HG03565 (cell line): Measurements from ENCODE around the gene EP400.
"Not testable (repeated sequence)": the region's sequence is repeated elsewhere in the genome, so short reads cannot be mapped to it uniquely, and the experiment has no call there.

Experiments
- ATAC-seq: cut with Tn5 transposase; IDR thresholded peaks from one replicate; pipeline ENCODE4 v1.9.1; 2021; ENCODE audit warnings: mild to moderate bottlenecking, moderate library complexity; ENCODE audit not compliant: unreplicated experiment

Gene EP400

DNA sequence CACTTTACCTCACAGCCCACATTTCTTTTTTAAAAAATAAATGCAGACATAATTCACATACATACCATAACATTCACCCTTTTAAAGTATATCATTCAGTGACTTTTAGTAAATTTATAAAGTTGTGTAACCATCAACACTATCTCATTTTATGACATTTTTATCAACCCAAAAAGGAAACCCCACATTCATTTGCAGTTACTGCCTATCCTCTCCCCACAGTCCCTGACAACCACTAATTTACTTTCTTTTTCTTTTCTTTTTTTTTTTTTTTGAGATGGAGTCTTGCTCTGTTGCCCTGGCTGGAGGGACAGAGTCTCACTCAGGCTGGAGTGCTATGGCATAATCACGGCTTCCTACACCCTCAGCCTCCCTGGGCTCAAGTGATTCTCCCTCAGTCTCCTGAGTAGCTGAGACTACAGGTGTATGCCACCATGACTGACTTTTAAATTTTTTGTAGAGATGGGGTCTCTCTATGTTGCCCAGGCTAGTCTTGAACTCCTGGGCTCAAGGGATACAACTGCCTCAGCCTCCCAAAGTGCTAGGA, 1.5 kb upstream of the EP400 start:
- no peak for ATAC-seq

DNA sequence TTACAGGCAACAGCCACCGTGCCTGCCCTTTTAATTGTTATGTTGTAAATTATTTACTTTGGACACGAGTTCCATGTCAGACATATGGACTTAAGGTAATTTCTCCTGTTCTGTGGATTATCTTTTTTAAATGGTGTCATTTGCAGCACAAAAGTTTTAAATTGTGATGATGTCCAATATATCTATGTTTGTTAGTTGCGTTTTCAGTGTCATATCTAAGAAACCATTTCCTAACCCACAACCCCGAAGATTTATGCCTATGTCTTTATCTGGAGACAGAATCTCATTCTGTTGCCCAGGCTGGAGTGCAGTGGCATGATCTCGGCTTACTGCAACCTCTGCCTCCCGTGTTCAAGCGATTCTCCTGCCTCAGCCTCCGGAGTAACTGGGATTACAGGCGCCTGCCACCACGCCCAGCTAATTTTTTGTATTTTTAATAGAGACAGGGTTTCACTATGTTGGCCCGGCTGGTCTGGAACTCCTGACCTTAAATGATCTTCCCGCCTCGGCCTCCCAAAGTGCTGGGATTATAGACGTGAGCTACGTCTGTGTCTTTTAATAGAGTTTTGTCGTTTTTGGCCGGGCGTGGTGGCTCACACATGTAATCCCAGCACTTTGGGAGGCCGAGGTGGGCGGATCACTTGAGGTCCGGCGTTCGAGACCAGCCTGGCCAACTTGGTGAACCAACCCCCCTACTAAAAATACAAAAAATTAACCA, 870 bp upstream of the EP400 start:
- not testable (repeated sequence) for ATAC-seq

GRCh38 chr12:131950182-131950913, 606 bp downstream of the EP400 start:
- peak; percentile 24 for ATAC-seq

GRCh38 chr12:131953810-131954209, 4.1 kb downstream of the EP400 start:
- not testable (repeated sequence) for ATAC-seq

- not testable (repeated sequence) for ATAC-seq
Observed at GRCh38 chr12:131954460-131954859, 4.7 kb downstream of the EP400 start.

DNA sequence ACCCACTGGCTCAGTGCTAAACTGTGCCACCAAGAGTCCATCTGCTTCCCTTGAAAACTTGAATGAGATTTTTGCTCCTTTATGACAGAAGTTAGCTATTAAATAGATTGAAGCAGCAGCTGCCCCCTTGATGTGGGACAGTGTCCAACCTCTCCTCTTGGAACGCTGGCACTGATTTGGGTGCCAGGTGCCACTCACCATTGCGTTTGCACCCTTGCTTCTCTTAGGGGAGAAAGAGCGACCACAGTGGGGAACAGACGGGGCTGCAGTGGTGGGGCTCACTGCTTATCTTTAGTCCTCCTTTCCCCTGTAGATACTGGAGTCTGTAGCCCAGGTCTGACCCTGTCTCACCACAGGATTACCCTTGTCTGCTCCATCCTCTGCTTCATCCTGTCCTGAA, 9.4 kb downstream of the EP400 start:
- no peak for ATAC-seq

DNA sequence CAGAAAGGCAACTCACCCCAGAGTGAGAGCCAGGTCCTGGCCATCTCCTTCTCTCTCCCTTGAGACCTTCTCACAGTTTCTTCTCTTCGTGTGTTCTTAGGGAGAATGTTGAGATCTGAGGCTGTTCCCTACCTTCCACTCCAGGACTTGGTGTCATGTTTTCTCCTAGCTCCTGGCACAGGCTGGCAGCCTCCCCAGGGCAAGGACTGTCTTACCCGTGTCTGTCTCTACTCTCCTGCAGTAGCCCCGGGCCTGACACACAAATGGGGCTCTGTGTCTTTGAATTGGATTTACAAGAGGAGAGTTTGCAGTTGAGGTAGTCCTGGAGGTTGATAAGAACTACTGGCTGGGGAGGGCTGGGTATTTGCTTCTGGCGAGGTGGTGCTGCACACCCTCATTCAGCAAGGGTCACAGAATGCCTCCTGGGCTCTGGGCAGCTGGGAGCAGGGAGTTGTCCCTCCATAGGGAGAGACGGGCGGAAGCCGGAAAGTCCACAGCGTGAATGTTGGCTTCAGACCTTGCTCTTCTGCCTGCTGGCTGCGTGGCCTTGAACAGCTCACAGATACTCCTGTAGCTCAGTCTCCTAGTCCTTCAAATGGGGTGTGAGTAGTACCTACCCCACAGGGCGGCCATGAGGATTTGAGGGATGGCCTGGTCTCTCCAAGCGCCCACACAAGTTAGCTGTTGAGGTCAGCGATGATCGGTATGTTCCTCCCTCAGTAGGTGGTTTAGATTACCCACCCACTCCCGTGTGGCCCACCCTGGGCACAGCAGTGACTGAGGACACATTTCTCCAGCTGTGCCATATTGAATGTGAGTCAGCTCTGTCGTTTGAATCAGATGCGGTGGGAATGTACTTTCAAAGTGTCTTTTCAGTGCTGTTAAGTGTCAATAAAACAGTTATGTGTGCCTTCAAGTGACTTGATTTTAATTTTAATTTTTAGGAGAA, 10.2 kb downstream of the EP400 start:
- ATAC-seq = no peak

DNA sequence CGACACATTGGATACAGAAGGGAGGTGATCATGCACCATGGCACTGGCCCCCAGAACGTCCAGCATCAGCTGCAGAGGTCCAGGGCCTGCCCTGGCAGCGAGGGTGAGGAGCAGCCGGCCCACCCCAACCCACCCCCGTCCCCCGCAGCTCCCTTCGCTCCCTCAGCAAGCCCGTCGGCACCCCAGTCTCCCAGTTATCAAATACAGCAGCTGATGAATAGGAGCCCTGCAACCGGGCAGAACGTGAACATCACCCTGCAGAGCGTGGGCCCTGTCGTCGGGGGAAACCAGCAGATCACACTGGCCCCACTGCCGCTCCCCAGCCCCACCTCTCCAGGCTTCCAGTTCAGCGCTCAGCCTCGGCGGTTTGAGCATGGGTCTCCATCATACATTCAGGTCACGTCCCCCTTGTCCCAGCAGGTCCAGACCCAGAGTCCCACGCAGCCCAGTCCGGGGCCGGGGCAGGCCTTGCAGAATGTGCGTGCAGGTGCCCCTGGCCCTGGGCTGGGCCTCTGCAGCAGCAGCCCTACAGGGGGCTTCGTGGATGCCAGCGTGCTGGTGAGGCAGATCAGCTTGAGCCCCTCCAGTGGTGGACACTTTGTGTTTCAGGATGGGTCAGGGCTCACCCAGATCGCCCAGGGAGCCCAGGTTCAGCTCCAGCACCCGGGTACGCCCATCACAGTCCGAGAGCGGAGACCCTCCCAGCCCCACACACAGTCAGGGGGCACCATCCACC, 11.0 kb downstream of the EP400 start:
- not testable (repeated sequence) for ATAC-seq

- ATAC-seq = not testable (repeated sequence)
Observed at GRCh38 chr12:131961328-131961727, 11.6 kb downstream of the EP400 start.

- no peak for ATAC-seq
Observed at GRCh38 chr12:131962069-131962468, 12.3 kb downstream of the EP400 start.

GRCh38 chr12:131963381-131963780, 13.6 kb downstream of the EP400 start:
- ATAC-seq = no peak

DNA sequence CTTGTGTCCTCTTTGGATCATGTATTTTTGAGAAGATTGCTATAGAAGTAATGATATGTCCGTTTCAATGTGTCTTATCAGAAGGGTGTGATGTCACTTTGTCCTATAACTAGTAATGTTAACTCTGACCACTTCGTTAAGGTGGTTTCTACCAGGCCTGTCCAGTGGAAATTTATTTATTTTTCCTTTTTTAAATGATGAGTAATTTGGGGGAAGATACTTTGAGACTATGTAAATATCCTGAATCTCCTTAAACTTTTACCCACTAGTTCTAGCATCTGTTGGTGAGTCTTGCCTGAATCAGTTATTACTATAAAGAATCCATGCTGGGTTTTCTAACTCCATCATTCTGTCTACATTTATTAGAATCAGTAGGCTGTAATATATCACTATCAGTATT, 15.3 kb downstream of the EP400 start:
- no peak for ATAC-seq

- ATAC-seq = no peak
Observed at GRCh38 chr12:131971226-131971625, 21.5 kb downstream of the EP400 start.

- no peak for ATAC-seq
Observed at GRCh38 chr12:131975228-131975627, 25.5 kb downstream of the EP400 start.

- no peak for ATAC-seq
Observed at GRCh38 chr12:131979606-131980005, 29.9 kb downstream of the EP400 start.

DNA sequence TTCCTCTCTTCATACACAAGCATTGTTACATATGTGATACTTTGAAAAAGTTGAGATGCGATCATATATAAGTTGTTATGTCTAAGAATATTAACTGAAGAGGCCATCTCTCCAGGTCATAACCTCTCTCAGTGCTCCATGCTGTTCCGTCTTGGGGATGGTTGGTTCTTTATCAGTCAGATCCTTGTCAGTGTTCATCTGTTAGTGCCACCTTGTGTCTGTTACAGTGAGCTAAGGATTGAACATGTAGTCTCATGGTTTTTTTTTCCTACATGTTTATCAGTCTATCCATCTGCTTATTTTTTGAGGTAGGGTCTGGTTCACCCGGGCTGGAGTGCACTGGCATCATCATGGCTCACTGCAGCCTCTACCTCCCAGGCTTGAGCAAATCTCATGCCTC, 30.5 kb downstream of the EP400 start:
- ATAC-seq = no peak

DNA sequence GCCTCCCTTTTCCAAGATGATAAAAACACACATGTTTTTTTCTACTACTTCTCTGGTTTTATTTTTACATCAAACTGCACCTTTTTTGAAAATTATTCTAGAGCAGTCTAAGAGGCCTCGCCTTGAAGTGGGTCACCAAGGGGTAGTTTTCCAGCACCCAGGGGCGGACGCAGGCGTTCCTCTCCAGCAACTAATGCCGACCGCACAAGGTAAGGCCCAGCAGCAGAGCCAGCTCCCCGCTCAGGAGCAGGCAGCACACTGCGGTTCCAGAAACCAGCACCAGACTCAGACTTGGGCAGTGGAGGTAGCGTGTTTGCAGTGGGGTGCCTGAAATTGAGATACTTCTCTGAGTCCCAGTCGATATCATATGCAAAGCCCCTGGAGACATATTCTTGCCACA, 31.6 kb downstream of the EP400 start:
- ATAC-seq = no peak

DNA sequence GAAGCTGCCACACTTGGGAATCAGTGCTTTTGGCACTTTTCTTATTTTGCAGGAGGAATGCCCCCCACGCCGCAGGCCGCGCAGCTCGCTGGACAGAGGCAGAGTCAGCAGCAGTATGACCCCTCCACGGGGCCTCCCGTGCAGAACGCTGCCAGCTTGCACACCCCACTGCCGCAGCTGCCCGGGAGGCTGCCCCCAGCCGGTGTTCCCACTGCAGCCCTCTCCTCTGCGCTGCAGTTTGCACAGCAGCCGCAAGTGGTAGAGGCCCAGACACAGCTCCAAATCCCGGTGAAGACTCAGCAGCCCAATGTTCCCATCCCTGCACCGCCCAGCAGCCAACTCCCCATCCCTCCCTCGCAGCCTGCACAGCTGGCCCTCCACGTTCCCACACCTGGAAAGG, 32.3 kb downstream of the EP400 start:
- ATAC-seq = no peak

GRCh38 chr12:131983026-131983425, 33.3 kb downstream of the EP400 start:
- no peak for ATAC-seq

DNA sequence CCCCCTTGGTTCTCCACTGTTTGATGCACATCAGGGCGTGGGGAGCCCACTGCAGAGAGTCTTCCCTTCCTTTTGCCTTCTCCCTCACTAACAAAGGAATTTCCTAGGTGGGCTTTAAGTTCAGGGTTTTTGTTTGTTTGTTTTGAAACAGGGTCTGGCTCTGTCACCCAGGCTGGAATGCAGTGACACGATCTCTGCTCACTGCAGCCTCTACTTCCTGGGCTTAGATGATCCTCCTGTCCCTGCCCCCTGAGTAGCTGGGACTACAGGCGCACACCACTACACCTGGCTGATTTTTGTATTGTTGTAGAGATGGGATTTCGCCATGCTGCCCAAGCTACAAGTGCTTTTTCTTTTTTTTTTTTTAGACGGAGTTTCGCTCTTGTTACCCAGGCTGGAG, 33.8 kb downstream of the EP400 start:
- no peak for ATAC-seq
